HG02840 (cell line): ENCODE results near the gene TM7SF3.

Experiments used
- ATAC-seq: cut with Tn5 transposase; IDR thresholded peaks from one replicate; pipeline ENCODE4 v1.9.1; 2021; ENCODE audit warnings: mild to moderate bottlenecking, moderate library complexity, moderate number of reproducible peaks; ENCODE audit not compliant: unreplicated experiment, low FRiP score

Gene TM7SF3

DNA sequence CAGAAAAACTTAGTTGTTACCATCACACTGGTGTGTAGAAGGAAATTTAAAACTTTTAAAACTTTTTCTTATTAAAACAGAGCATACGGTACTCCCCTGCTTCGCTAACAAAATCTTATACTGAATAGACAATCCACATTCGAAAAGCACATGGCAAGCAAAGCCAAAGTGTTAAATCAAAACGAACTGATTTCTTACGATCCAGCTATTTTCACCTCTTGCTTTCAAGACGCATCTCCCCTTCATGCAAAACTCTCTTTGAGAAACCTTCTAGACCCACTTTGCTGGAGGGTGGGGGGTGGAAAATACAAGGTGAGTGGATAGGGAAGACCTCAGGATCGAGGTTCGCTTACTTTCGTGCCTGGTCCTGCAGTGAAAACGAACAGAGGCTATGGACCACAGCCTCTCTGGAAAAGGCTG is 76.7 kb downstream of the TM7SF3 start:
- no peak for ATAC-seq

DNA sequence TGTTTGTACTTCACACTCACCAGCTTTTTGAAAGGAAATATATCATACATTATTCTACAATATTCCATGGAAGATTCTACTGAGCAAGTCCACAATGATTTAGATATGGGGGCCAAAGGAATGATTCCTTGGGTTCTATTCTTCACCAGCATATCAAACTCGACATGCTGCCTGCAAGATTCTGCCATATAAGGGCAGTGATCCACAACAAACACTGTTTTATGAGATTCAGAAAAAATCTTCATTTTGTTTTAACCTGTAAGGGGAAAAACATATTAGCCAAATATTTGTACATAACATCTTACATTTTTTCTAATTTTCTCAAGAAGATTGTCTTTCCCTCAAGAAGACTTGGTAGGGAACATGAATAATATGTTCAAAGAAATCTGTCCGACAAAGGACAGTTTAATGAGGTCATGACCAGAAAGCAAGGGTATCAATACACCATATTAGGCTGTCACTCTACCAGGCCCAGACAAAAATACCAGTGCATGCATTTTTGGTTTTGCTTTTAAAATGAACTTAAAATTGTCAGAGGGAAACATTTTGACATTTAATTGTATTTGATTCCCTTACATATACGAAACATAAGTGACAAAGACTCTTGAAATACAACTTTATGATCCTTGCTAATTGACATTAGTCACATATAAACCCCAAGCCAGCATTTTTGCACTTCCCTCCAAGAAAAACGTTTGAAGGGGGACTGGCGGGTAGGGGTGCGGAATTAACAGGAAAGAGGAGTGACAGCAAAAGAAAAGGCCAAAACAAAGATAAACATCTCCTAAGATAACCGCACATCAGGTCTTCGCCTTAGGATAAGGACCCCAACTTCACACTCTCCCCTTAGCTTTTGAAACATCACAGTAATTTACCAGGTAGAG is 77.4 kb downstream of the TM7SF3 start:
- no peak for ATAC-seq

DNA sequence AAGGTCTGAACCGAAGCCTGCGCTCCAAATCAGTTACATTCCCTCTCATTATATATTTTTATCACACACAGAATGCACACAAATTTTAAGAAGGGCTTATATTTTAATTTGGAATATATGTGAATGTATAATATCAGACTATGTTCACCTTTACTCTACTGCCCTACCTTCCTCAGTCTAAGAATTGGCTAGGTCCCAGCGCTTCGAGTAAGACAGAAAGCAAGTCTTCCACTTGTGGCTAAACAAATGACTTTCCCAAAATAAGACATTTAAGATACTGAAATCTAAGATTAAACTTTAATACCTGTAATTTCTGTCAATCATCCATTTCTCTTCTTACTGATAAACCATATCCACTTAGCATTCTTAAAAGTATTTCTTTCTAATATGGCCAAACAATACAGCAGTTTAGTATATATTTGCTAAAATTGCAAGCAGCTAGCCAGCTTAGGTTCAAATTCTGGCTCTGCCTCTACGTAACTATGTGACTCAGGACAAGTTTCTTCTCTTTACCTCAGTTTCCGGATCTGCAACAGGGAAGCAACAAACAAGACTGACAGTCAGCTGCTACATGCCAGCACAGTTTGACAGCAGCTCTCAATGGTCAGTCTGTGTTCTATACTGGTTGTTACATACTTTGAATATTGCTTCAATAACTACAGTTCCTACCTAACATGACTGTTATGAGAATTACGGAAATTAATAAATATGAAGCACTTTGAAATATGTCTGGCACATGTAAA is 78.4 kb downstream of the TM7SF3 start:
- ATAC-seq = no peak

GRCh38 chr12:26929590-26929989 is 84.6 kb downstream of the TM7SF3 start:
- no peak for ATAC-seq

DNA sequence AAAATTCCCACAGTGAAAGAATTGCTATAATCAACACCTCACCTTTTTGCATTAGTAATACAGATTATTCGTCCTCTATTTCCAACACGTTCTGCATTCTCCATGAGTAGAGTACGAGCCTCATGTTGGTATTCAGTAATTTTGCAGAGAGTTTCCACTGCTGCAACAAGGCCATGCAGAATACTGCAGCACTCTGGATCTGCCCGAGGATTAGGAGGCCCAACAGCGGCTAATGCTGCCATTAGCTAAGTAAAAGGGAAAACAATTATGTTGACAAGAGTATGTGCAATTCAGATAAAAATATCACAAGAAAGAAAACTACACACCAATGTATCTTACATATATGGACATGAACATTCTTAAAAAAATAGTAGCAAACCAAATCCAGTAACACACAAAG is 85.5 kb downstream of the TM7SF3 start:
- ATAC-seq = no peak
